ENCODE data around the gene IGF1R. TPM values are rescaled to one million over a fixed set of nuclear protein-coding genes. Genes with fewer than 3 reads are reported as not detected.

IGF1R gene
- total RNA-seq, 1 experiment from 2014 or later, result 3.8 TPM

- Histone ChIP-seq H3K79me2 (ENCODE audit: low read length) (peaks cover 18% of the 10 kb centered on the region), H3K4me1 (ENCODE audit: insufficient read depth, low read length) (peaks cover 50% of the 10 kb centered on the region), H3K4me2 (ENCODE audit: low read length) (peak overlapping the region; percentile 85), H3K27me3 (ENCODE audit: low read length) (no peaks in the 10 kb centered on the region), H3K36me3 (ENCODE audit: low read depth, low read length) (no peaks in the 10 kb centered on the region), H3K9ac (ENCODE audit: low read length) (peak overlapping the region; percentile 77), H3F3A (ENCODE audit: low read length, unreplicated experiment) (peaks cover 9% of the 10 kb centered on the region), H3K9me2 (replicated peaks; ENCODE audit: low read length) (no peaks in the 10 kb centered on the region), H3K9me3 (ENCODE audit: low read length) (no peaks in the 10 kb centered on the region), H3K27ac (ENCODE audit: low read length) (peak overlapping the region; percentile 94), H3K4me3 (ENCODE audit: low read length) (peak overlapping the region; percentile 55), H4K20me1 (ENCODE audit: low read length) (no peaks in the 10 kb centered on the region), H2AFZ (ENCODE audit: low read length) (0 out of 2 replicates have a peak overlapping the region, but pooled peaks have one; percentile 39)
- ChIA-PET CTCF (interaction anchor here (0.7 to 1.6 kb wide), 4 partner anchors 17 to 186 kb away, joined by 3 to 8 read pairs (median 5); no protein-coding TSS in a partner anchor), POLR2A (ENCODE audit: unreplicated experiment) (interaction anchor here (0.7 kb wide), 1 partner anchor 341 kb away, joined by 4 read pairs; no protein-coding TSS in a partner anchor)
- intact Hi-C loops (cut with micrococcal nuclease), result loop anchor here (1.0 to 2.0 kb wide), 2 partner anchors 16 to 25 kb away; no protein-coding TSS in a partner anchor
- DNase-seq, result peak; percentile 84
- peak; percentile 70 for ATAC-seq
- no TSS peak for BruUV-seq (replicated peaks)
- TF ChIP-seq EZH2 (IDR thresholded peaks at IDR 0.05; ENCODE audit: low read length, unreplicated experiment) (no peak), EZH2phosphoT487 (IDR thresholded peaks at IDR 0.05; ENCODE audit: borderline replicate concordance, low read length) (no peak)
- TF ChIP-seq, protein P1, sequence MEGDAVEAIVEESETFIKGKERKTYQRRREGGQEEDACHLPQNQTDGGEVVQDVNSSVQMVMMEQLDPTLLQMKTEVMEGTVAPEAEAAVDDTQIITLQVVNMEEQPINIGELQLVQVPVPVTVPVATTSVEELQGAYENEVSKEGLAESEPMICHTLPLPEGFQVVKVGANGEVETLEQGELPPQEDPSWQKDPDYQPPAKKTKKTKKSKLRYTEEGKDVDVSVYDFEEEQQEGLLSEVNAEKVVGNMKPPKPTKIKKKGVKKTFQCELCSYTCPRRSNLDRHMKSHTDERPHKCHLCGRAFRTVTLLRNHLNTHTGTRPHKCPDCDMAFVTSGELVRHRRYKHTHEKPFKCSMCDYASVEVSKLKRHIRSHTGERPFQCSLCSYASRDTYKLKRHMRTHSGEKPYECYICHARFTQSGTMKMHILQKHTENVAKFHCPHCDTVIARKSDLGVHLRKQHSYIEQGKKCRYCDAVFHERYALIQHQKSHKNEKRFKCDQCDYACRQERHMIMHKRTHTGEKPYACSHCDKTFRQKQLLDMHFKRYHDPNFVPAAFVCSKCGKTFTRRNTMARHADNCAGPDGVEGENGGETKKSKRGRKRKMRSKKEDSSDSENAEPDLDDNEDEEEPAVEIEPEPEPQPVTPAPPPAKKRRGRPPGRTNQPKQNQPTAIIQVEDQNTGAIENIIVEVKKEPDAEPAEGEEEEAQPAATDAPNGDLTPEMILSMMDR (conservative IDR thresholded peaks at IDR 0.05; ENCODE audit: low read depth, low read length), result no peak
These were observed 224.4 kb downstream of the IGF1R start for GRCh38 chr15:98872774-98873173.

DNA sequence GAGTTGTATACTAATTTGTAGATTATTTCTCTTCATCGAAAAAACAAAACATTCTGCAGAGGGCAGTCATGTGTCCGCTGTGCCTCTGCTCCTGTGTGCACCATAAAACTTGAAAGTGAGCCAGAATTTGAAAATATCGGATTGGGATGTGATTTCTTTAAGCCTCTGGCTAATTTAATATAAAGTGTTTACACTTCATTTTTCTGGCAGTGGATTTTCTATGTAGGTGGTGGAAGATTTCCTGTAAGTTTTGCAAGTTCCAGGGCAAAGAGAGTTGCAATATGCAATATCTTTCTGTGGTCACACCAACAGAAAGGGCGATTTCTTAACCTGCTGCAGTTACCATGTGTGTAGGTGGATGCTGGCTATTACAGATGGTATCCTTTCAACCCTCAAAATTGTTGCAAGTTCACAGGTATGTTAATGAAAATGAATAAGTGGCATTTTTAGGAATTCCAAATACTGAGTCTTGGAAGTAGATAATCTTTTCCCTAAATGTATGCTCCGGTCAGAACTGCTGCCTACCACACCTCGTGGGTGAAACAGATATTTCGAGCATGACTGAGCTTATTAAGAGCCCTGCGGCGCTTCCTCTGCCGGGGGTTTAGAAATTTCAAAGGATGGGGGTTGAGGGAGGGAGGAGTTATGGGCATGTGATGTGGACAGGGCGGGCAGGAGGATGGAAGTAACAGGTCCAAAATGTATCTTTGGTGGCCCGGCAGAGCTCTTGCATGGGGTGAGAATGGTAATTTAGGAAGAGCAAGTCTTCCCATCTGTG, 225.3 kb downstream of the IGF1R start:
- Histone ChIP-seq H3K4me2 (ENCODE audit: low read length) (peak overlapping the region; percentile 85), H3K27ac (ENCODE audit: low read length) (peak overlapping the region; percentile 94), H3K27me3 (ENCODE audit: low read length) (no peaks in the 10 kb centered on the region), H3K9ac (ENCODE audit: low read length) (peak overlapping the region; percentile 77), H3K36me3 (ENCODE audit: low read depth, low read length) (no peaks in the 10 kb centered on the region), H3K4me3 (ENCODE audit: low read length) (peak overlapping the region; percentile 55), H3K4me1 (ENCODE audit: insufficient read depth, low read length) (peaks cover 54% of the 10 kb centered on the region), H3F3A (ENCODE audit: low read length, unreplicated experiment) (peaks cover 9% of the 10 kb centered on the region), H3K9me3 (ENCODE audit: low read length) (no peaks in the 10 kb centered on the region), H3K9me2 (replicated peaks; ENCODE audit: low read length) (no peaks in the 10 kb centered on the region), H3K79me2 (ENCODE audit: low read length) (peaks cover 18% of the 10 kb centered on the region), H2AFZ (ENCODE audit: low read length) (peak overlapping the region; percentile 39), H4K20me1 (ENCODE audit: low read length) (no peaks in the 10 kb centered on the region)
- POLR2A ChIA-PET (ENCODE audit: unreplicated experiment), result interaction anchor here (0.6 kb wide), 1 partner anchor 18 kb away, joined by 4 read pairs; no protein-coding TSS in a partner anchor
- CTCF ChIA-PET, result interaction anchor here (0.7 to 1.6 kb wide), 5 partner anchors 17 to 225 kb away, joined by 3 to 8 read pairs (median 4); partner anchors contain the start of gene IGF1R
- TSS peak; percentile 87 for BruUV-seq (replicated peaks)
- intact Hi-C loops (cut with micrococcal nuclease), result loop anchor here (1.0 to 2.0 kb wide), 2 partner anchors 17 to 24 kb away; no protein-coding TSS in a partner anchor
- ATAC-seq (peak; percentile 80), DNase-seq (peak; percentile 94)
- TF ChIP-seq EZH2phosphoT487 (IDR thresholded peaks at IDR 0.05; ENCODE audit: borderline replicate concordance, low read length) (no peak), EZH2 (IDR thresholded peaks at IDR 0.05; ENCODE audit: low read length, unreplicated experiment) (no peak)
- TF ChIP-seq, protein P1 (conservative IDR thresholded peaks at IDR 0.05; ENCODE audit: low read depth, low read length), result peak; percentile 47
